CD14-positive monocyte (primary cell): Measurements from ENCODE around the gene NTRK3. TPM values are rescaled to one million over a fixed set of nuclear protein-coding genes. Genes with fewer than 3 reads are reported as not detected.

Experiments used
- DNase-seq, 3 donors: peaks; one replicate each; pipeline ENCODE4 v3.0.0-alpha.2; 2011 to 2022
- H2AFZ ChIP-seq: 2 replicates; pipeline ENCODE4 v1.6.0; 2012; ENCODE audit warnings: mild to moderate bottlenecking, low read depth, low read length, inconsistent platforms; ENCODE audit not compliant: insufficient read depth, poor library complexity, severe bottlenecking
- H3K27ac ChIP-seq, 2 donors: 1 replicate in 1 of 2; 2 replicates in 1 of 2; pipeline ENCODE4 v1.5.1; 2012 to 2013; ENCODE audit warnings: low read length in 2 of 2, control low read depth in 1 of 2, inconsistent platforms in 1 of 2, low read depth in 1 of 2, mild to moderate bottlenecking in 1 of 2
- H3K27me3 ChIP-seq, 2 donors: one replicate each; pipeline versions ENCODE4 v1.6.0 to v1.6.1; 2011 to 2013; ENCODE audit warnings: low read length in 2 of 2; ENCODE audit not compliant: control insufficient read depth in 2 of 2, insufficient read depth in 2 of 2
- H3K36me3 ChIP-seq, 2 donors: replicated peaks in 1 of 2; 1 replicate in 1 of 2; 2 replicates in 1 of 2; pipeline versions ENCODE4 v1.5.1 to v1.6.1; 2012 to 2013; ENCODE audit warnings: low read length in 2 of 2, control low read depth in 1 of 2, inconsistent platforms in 1 of 2, mild to moderate bottlenecking in 1 of 2; ENCODE audit not compliant: insufficient read depth in 2 of 2, control insufficient read depth in 1 of 2
- H3K4me1 ChIP-seq, 2 donors: 1 replicate in 1 of 2; 2 replicates in 1 of 2; pipeline versions ENCODE4 v1.5.1 to v1.6.1; 2012 to 2013; ENCODE audit warnings: low read length in 2 of 2, control low read depth in 1 of 2, inconsistent platforms in 1 of 2, mild to moderate bottlenecking in 1 of 2, moderate library complexity in 1 of 2; ENCODE audit not compliant: insufficient read depth in 2 of 2, control insufficient read depth in 1 of 2
- H3K4me2 ChIP-seq: replicated peaks from 2 replicates; pipeline ENCODE3; 2012; ENCODE audit warnings: low read length, moderate library complexity, mild to moderate bottlenecking; ENCODE audit not compliant: poor library complexity, severe bottlenecking; ENCODE audit errors: extremely low read depth
- H3K4me3 ChIP-seq, 3 experiments: fragments of 200-600 bp in 1 of 3; sonication (generic) in 1 of 3; replicated peaks in 1 of 3; 1 replicate in 2 of 3; 2 replicates in 1 of 3; pipeline ENCODE4 v1.5.1; 2011 to 2013; ENCODE audit warnings: low read length in 3 of 3, mild to moderate bottlenecking in 3 of 3, control low read depth in 2 of 3, low read depth in 2 of 3, inconsistent platforms in 1 of 3, moderate library complexity in 1 of 3
- H3K79me2 ChIP-seq: 2 replicates; pipeline ENCODE4 v1.6.0; 2012; ENCODE audit warnings: mild to moderate bottlenecking, control low read depth, inconsistent platforms, low read length, moderate library complexity; ENCODE audit not compliant: insufficient read depth
- H3K9ac ChIP-seq: 2 replicates; pipeline ENCODE4 v1.6.0; 2017; ENCODE audit warnings: low read length, mild to moderate bottlenecking; ENCODE audit not compliant: insufficient read depth, poor library complexity, severe bottlenecking
- H3K9me3 ChIP-seq, 2 donors: replicated peaks in 1 of 2; 1 replicate in 1 of 2; 2 replicates in 1 of 2; pipeline versions ENCODE4 v1.5.1 to v1.6.1; 2012 to 2013; ENCODE audit warnings: low read length in 2 of 2, control low read depth in 1 of 2; ENCODE audit not compliant: control insufficient read depth in 1 of 2, insufficient read depth in 1 of 2
- H4K20me1 ChIP-seq: 2 replicates; pipeline ENCODE4 v1.6.0; 2012; ENCODE audit warnings: mild to moderate bottlenecking, low read length, control low read depth, moderate library complexity; ENCODE audit not compliant: insufficient read depth
- H3K27ac Mint-ChIP-seq, 7 donors: one replicate each; pipeline ENCODE4 v1.8.0; 2020; ENCODE audit warnings: mild to moderate bottlenecking in 7 of 7, mixed read lengths in 7 of 7, moderate library complexity in 6 of 7, inconsistent platforms in 2 of 7
- H3K27me3 Mint-ChIP-seq, 3 donors: one replicate each; pipeline ENCODE4 v1.8.0; 2021 to 2022; ENCODE audit warnings: low read depth in 3 of 3, mild to moderate bottlenecking in 3 of 3, mixed read lengths in 3 of 3, moderate library complexity in 3 of 3, inconsistent platforms in 1 of 3
- H3K36me3 Mint-ChIP-seq, 2 donors: one replicate each; pipeline ENCODE4 v1.8.0; 2020; ENCODE audit warnings: mixed read lengths in 2 of 2, inconsistent platforms in 1 of 2, mild to moderate bottlenecking in 1 of 2
- H3K4me1 Mint-ChIP-seq: one replicate; pipeline ENCODE4 v1.8.0; 2020; ENCODE audit warnings: mild to moderate bottlenecking, mixed read lengths
- H3K4me3 Mint-ChIP-seq, 2 donors: one replicate each; pipeline ENCODE4 v1.8.0; 2020; ENCODE audit warnings: mild to moderate bottlenecking in 2 of 2, mixed read lengths in 2 of 2, moderate library complexity in 1 of 2
- H3K9me3 Mint-ChIP-seq, 7 donors: one replicate each; pipeline ENCODE4 v1.8.0; 2020 to 2022; ENCODE audit warnings: mixed read lengths in 7 of 7, mild to moderate bottlenecking in 6 of 7, moderate library complexity in 6 of 7, inconsistent platforms in 2 of 7
- CTCF ChIP-seq: fragments of 200-600 bp; IDR thresholded peaks from one replicate; pipeline ENCODE4 v1.8.0; 2022; ENCODE audit warnings: antibody characterized with exemption, mild to moderate bottlenecking
- WGBS: methylation state at CpG from one replicate; pipeline ENCODE4 v1.1.5; 2013; ENCODE audit warnings: missing lambda C conversion rate; ENCODE audit not compliant: insufficient coverage; 5-methylcytosine and 5-hydroxymethylcytosine counted together
- intact Hi-C, 2 donors: fragments of 100-400 bp; cut with micrococcal nuclease; formaldehyde crosslinking; loops; one replicate each; pipeline versions ENCODE4 v1.15.0 to v1.15.1; 2023
- polyA plus RNA-seq, 3 donors: library from polyadenylated mRNA; depleted of rRNA in 1 of 3; unstranded in 2 of 3; stranded (reverse) in 1 of 3; fragments of 300-500 nt in 2 of 3; fragments of >200 nt in 1 of 3; fragmentation: Illumina TruSeq in 2 of 3; gene quantifications; 1 replicate in 2 of 3; 2 replicates in 1 of 3; pipeline ENCODE4 v1.2.3, GENCODE V29; 2012 to 2021

NTRK3 gene
- polyA plus RNA-seq, 3 donors = not detected

GRCh38 chr15:87866961-87867360 lies 389.6 kb downstream of the NTRK3 start:
- no peak overlapping the region for H2AFZ ChIP-seq
- H3K9me3 Mint-ChIP-seq = peaks cover 0 to 2% (median 0%) of the 10 kb centered on the region in 7 donors
- no peaks in the 10 kb centered on the region for H3K9me3 ChIP-seq
- H3K27me3 Mint-ChIP-seq = peaks cover 4% of the 10 kb centered on the region in 3 donors
- no peak overlapping the region for H3K4me3 ChIP-seq
- no peak overlapping the region for H3K9ac ChIP-seq
- no peaks in the 10 kb centered on the region for H3K36me3 Mint-ChIP-seq
- no peaks in the 10 kb centered on the region for H3K79me2 ChIP-seq
- no peak overlapping the region for H3K27ac ChIP-seq
- no peak overlapping the region for H3K4me3 Mint-ChIP-seq
- no peaks in the 10 kb centered on the region for H3K36me3 ChIP-seq
- peaks cover 2% of the 10 kb centered on the region for H3K4me1 Mint-ChIP-seq
- no peak for DNase-seq
- TF ChIP-seq CTCF = no peak
- intact Hi-C loops = no loop called here
- H4K20me1 ChIP-seq = no peaks in the 10 kb centered on the region
- no peak overlapping the region for H3K27ac Mint-ChIP-seq
- H3K27me3 ChIP-seq = no peaks in the 10 kb centered on the region
- H3K4me2 ChIP-seq = no peak overlapping the region
- H3K4me1 ChIP-seq = peaks cover 0 to 2% of the 10 kb centered on the region in 2 donors
- 47% methylated on average over 2 of the region's 3 CpGs for WGBS

- Histone ChIP-seq H3K9ac (no peak overlapping the region), H3K4me1 (no peaks in the 10 kb centered on the region), H2AFZ (no peak overlapping the region), H3K27me3 (no peaks in the 10 kb centered on the region), H3K9me3 (no peaks in the 10 kb centered on the region), H3K4me3 (no peak overlapping the region), H4K20me1 (no peaks in the 10 kb centered on the region), H3K79me2 (no peaks in the 10 kb centered on the region), H3K4me2 (no peak overlapping the region), H3K36me3 (no peaks in the 10 kb centered on the region), H3K27ac (no peak overlapping the region)
- Mint-ChIP-seq H3K27me3 (peaks cover 4 to 8% (median 4%) of the 10 kb centered on the region in 3 donors), H3K36me3 (no peaks in the 10 kb centered on the region), H3K4me3 (no peak overlapping the region), H3K27ac (no peak overlapping the region), H3K4me1 (no peaks in the 10 kb centered on the region), H3K9me3 (peaks cover 0 to 2% (median 0%) of the 10 kb centered on the region in 7 donors)
- DNase-seq = no peak
- no peak for TF ChIP-seq CTCF
- intact Hi-C loops = no loop called here
- WGBS = 63% methylated on average over 4 of the region's 5 CpGs
These were observed 393.4 kb downstream of the NTRK3 start for GRCh38 chr15:87863152-87863551.
